GM10847 (cell line): Measurements from ENCODE around the gene LGALS9.

Experiments
- POLR2A ChIP-seq: IDR thresholded peaks from 2 replicates; pipeline ENCODE4 v1.6.1; 2011; ENCODE audit not compliant: insufficient read length; ENCODE audit errors: extremely low read depth

The LGALS9 gene

GRCh38 chr17:27615121-27615520, 15.9 kb upstream of the LGALS9 start:
- TF ChIP-seq POLR2A: no peak

- TF ChIP-seq POLR2A: no peak
Measured at GRCh38 chr17:27616414-27616813, 14.6 kb upstream of the LGALS9 start.

- no peak for TF ChIP-seq POLR2A
Measured at GRCh38 chr17:27618417-27618816, 12.6 kb upstream of the LGALS9 start.

GRCh38 chr17:27620721-27621120, 10.3 kb upstream of the LGALS9 start:
- no peak for TF ChIP-seq POLR2A

- no peak for TF ChIP-seq POLR2A
Measured at GRCh38 chr17:27621536-27621935, 9.5 kb upstream of the LGALS9 start.

GRCh38 chr17:27621942-27622559, 8.9 kb upstream of the LGALS9 start:
- TF ChIP-seq POLR2A: no peak

GRCh38 chr17:27622986-27623385, 8.0 kb upstream of the LGALS9 start:
- no peak for TF ChIP-seq POLR2A

- TF ChIP-seq POLR2A: no peak
Measured at GRCh38 chr17:27623614-27624013, 7.4 kb upstream of the LGALS9 start.

GRCh38 chr17:27624539-27624938, 6.4 kb upstream of the LGALS9 start:
- no peak for TF ChIP-seq POLR2A

GRCh38 chr17:27625856-27626255, 5.1 kb upstream of the LGALS9 start:
- TF ChIP-seq POLR2A: no peak

- no peak for TF ChIP-seq POLR2A
Measured at GRCh38 chr17:27627514-27627913, 3.5 kb upstream of the LGALS9 start.

GRCh38 chr17:27628376-27628775, 2.6 kb upstream of the LGALS9 start:
- TF ChIP-seq POLR2A: no peak

- no peak for TF ChIP-seq POLR2A
Measured at GRCh38 chr17:27631411-27631760, 398 bp downstream of the LGALS9 start.

- no peak for TF ChIP-seq POLR2A
Measured at GRCh38 chr17:27631897-27632725, 1.1 kb downstream of the LGALS9 start.

GRCh38 chr17:27633312-27634025, 2.5 kb downstream of the LGALS9 start:
- no peak for TF ChIP-seq POLR2A

GRCh38 chr17:27634026-27634335, 3.0 kb downstream of the LGALS9 start:
- TF ChIP-seq POLR2A: no peak
